GM12872 (cell line): ENCODE measurements around the gene SLC7A14.

Source experiments
- TF ChIP-seq, protein P1 (sequence below): IDR thresholded peaks from 3 replicates; pipeline ENCODE4 v1.5.1; 2011; ENCODE audit warnings: low read depth, mild to moderate bottlenecking, low read length, moderate library complexity; ENCODE audit not compliant: insufficient read depth

Gene SLC7A14

DNA sequence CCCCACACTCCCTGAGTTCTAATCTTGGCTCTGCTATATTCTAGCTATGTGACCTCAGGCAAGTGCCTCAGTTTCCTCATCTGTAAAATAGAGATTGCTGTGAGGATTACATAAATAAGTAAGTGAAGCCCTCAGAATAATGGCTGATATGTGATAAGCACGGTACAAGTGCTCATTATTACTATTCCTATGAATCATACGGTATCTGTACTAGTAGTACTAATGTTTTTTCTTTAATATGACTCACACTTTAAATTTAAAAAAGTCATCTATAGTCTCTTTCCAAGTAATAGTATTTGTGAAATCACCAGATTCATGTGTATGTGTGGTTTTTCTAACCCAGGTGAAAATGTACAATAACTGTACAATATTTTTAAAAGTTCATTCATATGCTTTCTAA, 108.5 kb downstream of the SLC7A14 start:
- TF ChIP-seq, protein P1, sequence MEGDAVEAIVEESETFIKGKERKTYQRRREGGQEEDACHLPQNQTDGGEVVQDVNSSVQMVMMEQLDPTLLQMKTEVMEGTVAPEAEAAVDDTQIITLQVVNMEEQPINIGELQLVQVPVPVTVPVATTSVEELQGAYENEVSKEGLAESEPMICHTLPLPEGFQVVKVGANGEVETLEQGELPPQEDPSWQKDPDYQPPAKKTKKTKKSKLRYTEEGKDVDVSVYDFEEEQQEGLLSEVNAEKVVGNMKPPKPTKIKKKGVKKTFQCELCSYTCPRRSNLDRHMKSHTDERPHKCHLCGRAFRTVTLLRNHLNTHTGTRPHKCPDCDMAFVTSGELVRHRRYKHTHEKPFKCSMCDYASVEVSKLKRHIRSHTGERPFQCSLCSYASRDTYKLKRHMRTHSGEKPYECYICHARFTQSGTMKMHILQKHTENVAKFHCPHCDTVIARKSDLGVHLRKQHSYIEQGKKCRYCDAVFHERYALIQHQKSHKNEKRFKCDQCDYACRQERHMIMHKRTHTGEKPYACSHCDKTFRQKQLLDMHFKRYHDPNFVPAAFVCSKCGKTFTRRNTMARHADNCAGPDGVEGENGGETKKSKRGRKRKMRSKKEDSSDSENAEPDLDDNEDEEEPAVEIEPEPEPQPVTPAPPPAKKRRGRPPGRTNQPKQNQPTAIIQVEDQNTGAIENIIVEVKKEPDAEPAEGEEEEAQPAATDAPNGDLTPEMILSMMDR: no peak

DNA sequence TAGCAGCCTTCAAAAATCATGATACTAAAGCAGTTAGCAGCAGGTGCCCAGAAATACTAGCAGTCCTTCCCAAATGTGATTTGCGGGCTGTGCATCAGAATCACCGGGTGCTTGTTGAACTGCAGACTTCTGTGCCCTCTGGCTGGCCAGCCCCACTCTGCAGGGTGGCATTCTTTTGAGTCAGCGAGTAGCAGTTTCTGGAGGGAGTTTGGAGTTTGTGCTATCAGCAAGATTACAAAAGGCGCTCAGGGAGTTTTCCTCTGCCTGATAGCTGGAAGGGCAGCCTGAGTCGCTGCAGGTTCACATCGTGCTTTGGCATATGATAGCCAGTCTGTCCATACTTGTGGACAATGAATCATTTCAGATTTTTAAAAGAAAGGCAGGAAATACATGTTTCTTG, 109.6 kb downstream of the SLC7A14 start:
- TF ChIP-seq, protein P1: no peak

DNA sequence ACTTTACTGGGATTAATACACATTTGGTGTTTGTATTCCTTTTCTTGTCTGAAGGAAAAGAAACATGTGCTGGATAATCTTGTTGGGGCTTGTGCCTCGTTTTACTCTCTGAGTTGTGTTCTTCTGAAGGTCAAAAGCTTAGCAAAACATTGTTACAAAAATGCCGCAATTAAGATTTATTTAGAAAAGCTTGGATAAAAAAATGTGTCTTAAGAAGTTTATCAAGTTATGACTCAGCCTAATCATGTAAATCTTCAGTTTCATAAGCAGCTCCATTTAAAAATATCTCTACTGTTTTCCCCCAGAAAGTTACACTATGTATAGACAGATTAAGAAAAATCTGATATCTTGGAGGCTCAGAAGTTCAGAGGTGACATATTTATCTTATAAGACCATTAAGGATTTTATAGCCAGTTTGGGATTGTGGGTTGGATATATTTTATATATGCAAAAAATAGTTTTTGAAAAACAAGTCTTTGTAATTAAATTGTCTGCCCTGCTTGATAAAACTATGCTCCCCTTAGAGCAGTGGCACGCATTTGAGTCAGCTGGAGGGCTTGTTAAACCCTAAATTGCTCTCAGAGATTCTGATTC, 110.7 kb downstream of the SLC7A14 start:
- TF ChIP-seq, protein P1: no peak

DNA sequence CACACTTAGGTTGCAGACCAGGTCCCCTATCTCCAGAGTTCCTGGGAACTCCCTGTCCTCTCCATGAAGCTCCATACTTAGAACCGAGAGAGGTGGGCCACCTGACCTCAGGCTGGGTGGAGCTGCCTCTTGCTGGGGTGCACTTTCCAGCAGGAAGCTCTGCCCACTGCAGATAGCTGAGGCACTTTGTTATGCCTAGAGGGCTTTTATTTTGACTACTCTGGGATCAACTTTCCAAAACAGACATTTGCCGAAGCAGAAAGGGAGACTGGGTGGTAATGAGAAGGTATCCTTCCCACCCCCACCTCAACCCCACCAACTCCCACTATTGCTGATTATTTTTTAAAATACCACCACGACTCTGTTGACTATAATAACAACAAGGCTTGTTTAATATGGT, 112.5 kb downstream of the SLC7A14 start:
- TF ChIP-seq, protein P1: no peak

DNA sequence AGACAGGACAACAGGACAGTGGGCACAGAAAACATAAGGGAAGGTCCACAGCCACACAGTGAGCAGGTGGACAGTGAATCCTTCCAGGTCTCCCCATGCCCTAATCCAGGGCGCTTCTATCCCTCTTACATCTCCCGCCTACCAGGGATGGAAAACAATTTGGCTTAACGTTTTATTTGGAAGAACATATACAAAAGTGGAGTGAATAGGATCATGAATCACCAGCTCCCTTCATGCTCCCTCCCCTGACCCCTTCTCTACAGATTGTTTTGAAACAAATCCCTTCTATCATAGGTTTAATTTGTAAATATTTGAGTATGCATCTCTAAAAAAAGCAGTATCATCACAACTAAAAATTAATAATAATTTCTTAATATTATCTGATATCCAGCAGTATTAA, 114.7 kb downstream of the SLC7A14 start:
- TF ChIP-seq, protein P1: no peak

DNA sequence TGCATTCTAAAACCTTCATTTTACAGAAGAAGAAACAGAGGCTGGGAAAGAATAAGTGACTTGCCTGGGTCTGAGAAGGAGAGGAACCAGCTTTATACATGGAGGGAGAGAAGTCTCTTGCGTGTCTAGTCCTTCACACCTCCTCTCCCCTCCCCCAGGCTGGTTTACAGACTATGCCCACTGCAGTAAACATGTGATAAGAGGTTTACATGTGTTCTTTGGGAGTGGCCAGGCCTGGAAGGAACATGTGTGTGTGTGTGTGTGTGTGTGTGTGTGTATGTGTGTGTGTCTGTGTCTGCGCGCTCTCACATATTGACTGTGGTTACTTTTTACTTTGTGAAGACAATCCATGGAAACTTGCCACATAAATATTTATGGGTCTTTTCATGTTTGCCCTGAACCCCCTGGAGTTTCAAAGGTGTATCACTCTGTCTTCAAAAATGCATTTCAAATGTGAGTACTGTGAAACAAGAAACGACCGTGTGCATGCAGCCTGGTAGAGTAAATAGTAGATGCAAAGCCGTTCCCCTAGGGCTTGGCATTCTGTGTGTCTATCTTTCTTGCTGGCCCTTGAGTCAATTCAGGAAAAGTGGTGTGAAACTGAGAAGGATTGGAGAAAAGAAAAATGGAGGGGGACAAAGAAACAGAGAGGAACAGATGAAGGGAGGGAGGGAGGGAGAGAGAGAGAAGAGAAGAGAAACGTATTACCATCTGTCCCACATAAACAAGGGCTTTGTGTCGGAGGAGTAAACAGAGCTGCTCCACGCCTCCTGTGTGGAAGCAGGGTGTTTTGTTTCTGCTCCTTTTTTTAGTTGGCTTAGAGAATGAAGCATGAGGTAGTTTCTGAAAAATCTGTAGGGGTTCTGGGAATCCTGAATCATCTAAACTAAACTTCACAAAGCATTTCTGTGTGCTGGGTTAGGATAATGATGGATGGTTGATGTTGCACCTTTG, 115.5 kb downstream of the SLC7A14 start:
- TF ChIP-seq, protein P1: no peak

DNA sequence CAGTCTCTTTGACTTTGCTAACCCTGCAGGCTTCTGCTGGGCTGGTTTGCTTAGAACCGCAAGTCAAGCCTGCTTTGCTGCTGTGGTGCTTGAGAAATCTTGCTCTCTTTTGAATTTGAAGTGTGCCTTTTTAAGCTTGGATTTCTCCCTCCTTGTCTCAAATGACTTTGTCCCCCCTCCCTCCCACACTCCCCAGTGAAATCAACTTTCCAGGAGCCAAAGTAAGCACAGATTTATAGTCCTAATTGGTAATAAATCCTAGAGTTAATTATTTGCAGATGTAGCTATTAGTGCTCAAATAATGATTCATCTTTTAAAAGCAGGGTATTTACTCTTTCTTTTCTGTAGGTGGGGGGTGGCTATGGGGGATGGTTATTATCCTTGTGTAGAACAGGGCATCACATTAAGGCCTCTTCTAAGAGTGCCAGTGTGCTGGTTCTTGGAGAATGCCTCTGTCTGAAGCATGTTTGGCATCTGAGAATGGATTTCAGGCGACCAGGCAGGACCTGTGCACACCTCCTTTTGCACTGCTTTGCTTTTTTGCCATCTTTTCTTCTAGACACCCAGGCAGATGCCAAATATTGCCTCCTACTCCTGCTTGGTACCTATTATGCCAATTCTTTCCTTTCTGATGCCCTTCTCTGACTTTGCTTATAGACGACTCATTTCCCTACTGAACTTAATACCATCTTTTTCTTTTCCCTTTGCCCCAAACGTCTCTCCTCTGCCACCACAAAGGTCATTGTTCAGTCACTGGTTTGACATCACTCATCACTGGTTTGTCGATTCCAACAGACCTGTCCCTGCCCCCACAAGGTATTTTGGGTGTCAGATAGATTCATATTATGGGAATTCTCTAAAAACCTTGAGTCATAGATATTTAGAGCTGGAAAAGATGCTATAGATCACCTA, 116.5 kb downstream of the SLC7A14 start:
- TF ChIP-seq, protein P1: no peak
